ENCODE data around the gene VPS8. TPM values are rescaled to one million over a fixed set of nuclear protein-coding genes. Genes with fewer than 3 reads are reported as not detected.

VPS8 gene
- total RNA-seq, 1 experiment from 2014 or later, result 39.7 TPM

GRCh38 chr3:184810146-184810545, 1.8 kb upstream of the VPS8 start:
- no peak overlapping the region for H2BK5ac ChIP-seq (ENCODE audit: insufficient read length, low read length)
- Mint-ChIP-seq H3K4me3 (no peak overlapping the region), H3K4me1 (peaks cover 10 to 15% of the 10 kb centered on the region in 2 experiments), H3K36me3 (ENCODE audit: insufficient read depth in 1 of 3, low read depth in 3 of 3) (peaks cover 0 to 2% (median 0%) of the 10 kb centered on the region in 3 experiments; a peak in 2 of 7 replicates), H3K9me3 (no peaks in the 10 kb centered on the region), H3K27me3 (ENCODE audit: low read depth) (peaks cover 8% of the 10 kb centered on the region), H3K27ac (no peak overlapping the region)
- H2AK5ac ChIP-seq (ENCODE audit: insufficient read length, low read length), result no peak overlapping the region
- no peaks in the 10 kb centered on the region; the same call in 1 of the 2 replicates for H3K4me1 ChIP-seq (ENCODE audit: insufficient read depth, low read length)
- no peak overlapping the region for H3T11ph ChIP-seq (ENCODE audit: low read length)
- H3K18ac ChIP-seq (ENCODE audit: insufficient read length, low read depth, low read length), result no peak overlapping the region
- H2BK20ac ChIP-seq (ENCODE audit: low read depth, low read length, poor library complexity, severe bottlenecking), result no peak overlapping the region
- H3K23ac ChIP-seq (ENCODE audit: insufficient read length, low read depth, low read length), result no peak overlapping the region
- H2BK12ac ChIP-seq (ENCODE audit: insufficient read length, low read depth, low read length), result no peak overlapping the region
- no peak overlapping the region for H3K27ac ChIP-seq (ENCODE audit: insufficient read length, low read depth, low read length)
- no peak overlapping the region for H3K56ac ChIP-seq (ENCODE audit: insufficient read length, low read depth, low read length)
- H3K23me2 ChIP-seq (ENCODE audit: insufficient read length, low read depth, low read length, poor library complexity, severe bottlenecking), result peaks cover 7% of the 10 kb centered on the region
- H4K5ac ChIP-seq (ENCODE audit: insufficient read length, low read depth, low read length), result no peak overlapping the region
- H4K91ac ChIP-seq (ENCODE audit: insufficient read length, low read depth, low read length), result no peak overlapping the region
- H3K4me2 ChIP-seq (ENCODE audit: insufficient read depth, insufficient read length, low read length), result no peak overlapping the region
- no peak for TF ChIP-seq CTCF (conservative IDR thresholded peaks at IDR 0.05)
- H3K9ac ChIP-seq (ENCODE audit: extremely low read depth, insufficient read length, low read length), result no peak overlapping the region
- no peak overlapping the region for H2BK15ac ChIP-seq (ENCODE audit: low read depth, low read length)
- no peak for DNase-seq
- H3K14ac ChIP-seq (ENCODE audit: insufficient read depth, low read length), result no peak overlapping the region
- H3K4ac ChIP-seq (ENCODE audit: low read depth, low read length), result no peak overlapping the region
- no CpG with 5 or more reads among the region's 3 CpGs for WGBS (ENCODE audit: extremely low coverage, insufficient read length, low lambda C conversion rate)
- peaks cover 3% of the 10 kb centered on the region; the same call in 1 of the 2 replicates for H3K79me2 ChIP-seq (ENCODE audit: insufficient read depth, low read length)
- no peaks in the 10 kb centered on the region for H3K27me3 ChIP-seq (ENCODE audit: insufficient read depth, low read length)
- H2BK120ac ChIP-seq (ENCODE audit: low read depth, low read length, poor library complexity, severe bottlenecking), result no peak overlapping the region
- no peaks in the 10 kb centered on the region for H4K20me1 ChIP-seq (ENCODE audit: control insufficient read depth, insufficient read depth, insufficient read length)
- H2AFZ ChIP-seq (ENCODE audit: low read length), result no peak overlapping the region
- no peak overlapping the region for H4K8ac ChIP-seq (replicated peaks; ENCODE audit: insufficient read length, low read depth, low read length)
- no peaks in the 10 kb centered on the region for H3K9me3 ChIP-seq (ENCODE audit: control insufficient read depth, low read depth, low read length)
- peaks cover 6% of the 10 kb centered on the region for H3K79me1 ChIP-seq (ENCODE audit: insufficient read depth, low read depth, low read length, poor library complexity, severe bottlenecking)
